HepG2 (cell line): ENCODE measurements around the gene BICRA. TPM values are rescaled to one million over a fixed set of nuclear protein-coding genes. Genes with fewer than 3 reads are reported as not detected.
A peak's percentile ranks its signal among the peaks of the same experiment; 100 is the strongest.

Experiments
- FOXK2 ChIP-seq: fragments of 450-650 bp; IDR thresholded peaks from 2 replicates; pipeline ENCODE4 v1.6.1; 2016
- HOXA9 ChIP-seq: sonication (generic); formaldehyde crosslinking; IDR thresholded peaks from 2 replicates; pipeline ENCODE4 v1.8.1; 2022; ENCODE audit warnings: missing genetic modification reagents, mild to moderate bottlenecking, moderate library complexity, borderline replicate concordance
- IKZF4 ChIP-seq: sonication (generic); formaldehyde crosslinking; IDR thresholded peaks from 2 replicates; pipeline ENCODE4 v1.5.1; 2020; ENCODE audit warnings: borderline replicate concordance, mild to moderate bottlenecking, low read depth, missing genetic modification reagents; ENCODE audit errors: not compliant biosample characterization
- KDM5B ChIP-seq: sonication (generic); formaldehyde crosslinking; IDR thresholded peaks from 2 replicates; pipeline ENCODE4 v1.4.0; 2020; ENCODE audit warnings: missing genetic modification reagents, mild to moderate bottlenecking, borderline replicate concordance
- MZF1 ChIP-seq: sonication (generic); formaldehyde crosslinking; IDR thresholded peaks from 2 replicates; pipeline ENCODE4 v1.8.1; 2023; ENCODE audit warnings: mild to moderate bottlenecking, missing genetic modification reagents, borderline replicate concordance
- NFE2L1 ChIP-seq: sonication (generic); formaldehyde crosslinking; IDR thresholded peaks from 2 replicates; pipeline ENCODE4 v1.4.0; 2020; ENCODE audit warnings: missing genetic modification reagents, mild to moderate bottlenecking, borderline replicate concordance
- NFYC ChIP-seq: IDR thresholded peaks from 2 replicates; pipeline ENCODE4 v1.6.1; 2016; ENCODE audit warnings: missing genetic modification reagents, missing compliant biosample characterization
- NR2F6 ChIP-seq, 2 experiments: IDR thresholded peaks; 2 replicates each; pipeline ENCODE4 v1.6.1; 2016; ENCODE audit warnings: antibody characterized with exemption in 1 of 2, mild to moderate bottlenecking in 1 of 2
- ONECUT2 ChIP-seq: sonication (generic); formaldehyde crosslinking; IDR thresholded peaks from 2 replicates; pipeline ENCODE4 v1.4.0; 2020; ENCODE audit warnings: missing genetic modification reagents
- RCOR2 ChIP-seq: IDR thresholded peaks from 2 replicates; pipeline ENCODE4 v1.6.1; 2016; ENCODE audit warnings: missing biosample characterization, missing genetic modification reagents
- REPIN1 ChIP-seq: sonication (generic); formaldehyde crosslinking; IDR thresholded peaks from 2 replicates; pipeline ENCODE4 v1.8.0; 2022; ENCODE audit warnings: missing genetic modification reagents, low read depth, mild to moderate bottlenecking, borderline replicate concordance
- THAP11 ChIP-seq: IDR thresholded peaks from 2 replicates; pipeline ENCODE4 v1.6.1; 2016; ENCODE audit warnings: missing biosample characterization, missing genetic modification reagents
- TP53 ChIP-seq: sonication (generic); formaldehyde crosslinking; conservative IDR thresholded peaks from 2 replicates; pipeline ENCODE4 v1.4.0; 2020; ENCODE audit warnings: missing genetic modification reagents
- ZNF251 ChIP-seq: sonication (generic); formaldehyde crosslinking; IDR thresholded peaks from 2 replicates; pipeline ENCODE4 v1.9.0; 2021; ENCODE audit warnings: mild to moderate bottlenecking, missing genetic modification reagents
- ZNF672 ChIP-seq: sonication (generic); formaldehyde crosslinking; IDR thresholded peaks from 2 replicates; pipeline ENCODE4 v1.8.1; 2022; ENCODE audit warnings: missing genetic modification reagents
- ZSCAN9 ChIP-seq: IDR thresholded peaks from 2 replicates; pipeline ENCODE4 v1.6.1; 2016; ENCODE audit warnings: borderline replicate concordance
- polyA plus RNA-seq, 8 experiments: library from polyadenylated mRNA; depleted of rRNA in 3 of 8; stranded (reverse) in 7 of 8; unstranded in 1 of 8; fragments of >200 nt; fragmentation: Illumina TruSeq in 4 of 8; extraction: Trizol in 4 of 8; gene quantifications; 2 replicates each; pipeline versions ENCODE4 v1.2.1 to v1.2.3, GENCODE V29; 2011 to 2016; ENCODE audit warnings: low read depth in 4 of 8, missing spikeins in 1 of 8, mixed read lengths in 1 of 8; ENCODE audit not compliant: insufficient read depth in 1 of 8
- total RNA-seq, 5 experiments: library from RNA; depleted of rRNA; stranded (reverse); fragments of >200 nt; fragmentation: Illumina TruSeq; extraction: Trizol; gene quantifications; 2 replicates each; pipeline ENCODE4 v1.2.3, GENCODE V29; 2016; ENCODE audit warnings: low read depth in 1 of 5
- TF ChIP-seq, protein P1 (sequence below): sonication (generic); formaldehyde crosslinking; conservative IDR thresholded peaks from 2 replicates; pipeline ENCODE4 v1.8.0; 2022; ENCODE audit warnings: missing genetic modification reagents
- TF ChIP-seq, protein P2 (sequence below): sonication (generic); formaldehyde crosslinking; IDR thresholded peaks from 2 replicates; pipeline ENCODE4 v1.4.0; 2020; ENCODE audit warnings: missing genetic modification reagents, borderline replicate concordance
- TF ChIP-seq, protein P3 (sequence below): sonication (generic); formaldehyde crosslinking; IDR thresholded peaks from 2 replicates; pipeline ENCODE4 v1.9.0; 2022; ENCODE audit warnings: missing genetic modification reagents, mild to moderate bottlenecking, borderline replicate concordance
- TF ChIP-seq, protein P4 (sequence below): sonication (generic); formaldehyde crosslinking; conservative IDR thresholded peaks from 2 replicates; pipeline ENCODE4 v1.4.0; 2020; ENCODE audit warnings: missing genetic modification reagents
- TF ChIP-seq, protein P5 (sequence below): fragments of 450-650 bp; IDR thresholded peaks from 2 replicates; pipeline ENCODE4 v1.6.1; 2016

The BICRA gene
- total and polyA plus RNA-seq, 2 of the 13 experiments (the other 11 are each of a cell fraction or from before 2014, with no cell fraction given): 0.55 to 0.71 TPM

DNA sequence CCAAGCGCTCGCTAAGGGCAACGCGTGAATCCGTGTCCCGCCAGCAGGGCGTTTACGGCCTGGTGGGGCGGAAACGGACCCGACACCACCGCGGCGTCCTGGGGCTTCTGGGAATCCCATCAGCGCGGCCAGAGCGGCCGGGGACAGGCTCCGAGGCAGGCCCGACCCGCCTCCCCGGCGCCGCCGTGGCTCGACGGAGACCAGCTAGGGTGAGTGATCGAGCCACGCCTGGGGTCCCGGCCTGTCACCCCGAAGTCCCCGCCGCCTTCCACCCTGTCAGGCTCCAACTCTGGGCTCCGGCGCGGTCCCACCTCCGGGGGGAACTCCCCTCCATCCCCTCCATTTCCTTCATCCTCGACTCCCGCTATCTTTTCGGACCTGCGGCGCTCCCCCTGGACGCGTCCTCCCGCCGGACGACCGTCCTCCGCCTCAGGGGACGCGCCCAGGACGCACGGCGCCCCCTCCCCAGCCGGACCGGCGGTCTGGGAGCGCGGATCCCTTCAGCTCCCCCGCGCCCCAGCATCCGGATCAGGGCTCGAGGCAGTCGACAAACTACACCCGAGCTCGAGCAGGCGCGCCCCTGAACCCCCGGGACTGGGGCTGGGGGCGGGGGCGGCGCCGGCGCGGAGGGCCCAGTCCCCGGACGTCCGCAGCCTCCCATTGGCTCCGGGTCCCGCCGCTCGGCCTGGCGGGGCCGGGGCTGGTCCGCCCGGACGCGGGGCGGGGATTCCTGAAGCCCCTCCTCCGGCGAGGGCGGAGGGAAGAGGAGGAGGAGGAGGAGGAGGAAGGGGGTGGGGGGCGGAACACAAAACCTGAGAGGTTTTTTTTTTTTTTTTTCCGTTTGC, 638 bp upstream of the BICRA start (continued):
- TF ChIP-seq, protein P1, sequence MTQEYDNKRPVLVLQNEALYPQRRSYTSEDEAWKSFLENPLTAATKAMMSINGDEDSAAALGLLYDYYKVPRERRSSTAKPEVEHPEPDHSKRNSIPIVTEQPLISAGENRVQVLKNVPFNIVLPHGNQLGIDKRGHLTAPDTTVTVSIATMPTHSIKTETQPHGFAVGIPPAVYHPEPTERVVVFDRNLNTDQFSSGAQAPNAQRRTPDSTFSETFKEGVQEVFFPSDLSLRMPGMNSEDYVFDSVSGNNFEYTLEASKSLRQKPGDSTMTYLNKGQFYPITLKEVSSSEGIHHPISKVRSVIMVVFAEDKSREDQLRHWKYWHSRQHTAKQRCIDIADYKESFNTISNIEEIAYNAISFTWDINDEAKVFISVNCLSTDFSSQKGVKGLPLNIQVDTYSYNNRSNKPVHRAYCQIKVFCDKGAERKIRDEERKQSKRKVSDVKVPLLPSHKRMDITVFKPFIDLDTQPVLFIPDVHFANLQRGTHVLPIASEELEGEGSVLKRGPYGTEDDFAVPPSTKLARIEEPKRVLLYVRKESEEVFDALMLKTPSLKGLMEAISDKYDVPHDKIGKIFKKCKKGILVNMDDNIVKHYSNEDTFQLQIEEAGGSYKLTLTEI (CRISPR knock-in tag): no peak
- TF ChIP-seq MZF1 (CRISPR knock-in tag) (no peak), ZNF251 (no peak), HOXA9 (CRISPR knock-in tag) (no peak), ZSCAN9 (CRISPR knock-in tag) (no peak; the same call in 1 of the 2 replicates), IKZF4 (no peak), THAP11 (CRISPR knock-in tag) (no peak; the same call in 1 of the 2 replicates), ONECUT2 (no peak), FOXK2 (no peak), TP53 (CRISPR knock-in tag) (no peak), KDM5B (CRISPR knock-in tag) (peak; percentile 43; the same call in 1 of the 2 replicates), NR2F6 (IDR thresholded peaks at IDR 0.05) (no peak), NR2F6 (CRISPR knock-in tag; IDR thresholded peaks at IDR 0.05) (no peak), NFE2L1 (CRISPR knock-in tag) (no peak), NFYC (CRISPR knock-in tag) (peak; percentile 79), RCOR2 (CRISPR knock-in tag) (no peak), ZNF672 (CRISPR knock-in tag) (no peak), REPIN1 (CRISPR knock-in tag) (no peak)
- TF ChIP-seq, protein P2, sequence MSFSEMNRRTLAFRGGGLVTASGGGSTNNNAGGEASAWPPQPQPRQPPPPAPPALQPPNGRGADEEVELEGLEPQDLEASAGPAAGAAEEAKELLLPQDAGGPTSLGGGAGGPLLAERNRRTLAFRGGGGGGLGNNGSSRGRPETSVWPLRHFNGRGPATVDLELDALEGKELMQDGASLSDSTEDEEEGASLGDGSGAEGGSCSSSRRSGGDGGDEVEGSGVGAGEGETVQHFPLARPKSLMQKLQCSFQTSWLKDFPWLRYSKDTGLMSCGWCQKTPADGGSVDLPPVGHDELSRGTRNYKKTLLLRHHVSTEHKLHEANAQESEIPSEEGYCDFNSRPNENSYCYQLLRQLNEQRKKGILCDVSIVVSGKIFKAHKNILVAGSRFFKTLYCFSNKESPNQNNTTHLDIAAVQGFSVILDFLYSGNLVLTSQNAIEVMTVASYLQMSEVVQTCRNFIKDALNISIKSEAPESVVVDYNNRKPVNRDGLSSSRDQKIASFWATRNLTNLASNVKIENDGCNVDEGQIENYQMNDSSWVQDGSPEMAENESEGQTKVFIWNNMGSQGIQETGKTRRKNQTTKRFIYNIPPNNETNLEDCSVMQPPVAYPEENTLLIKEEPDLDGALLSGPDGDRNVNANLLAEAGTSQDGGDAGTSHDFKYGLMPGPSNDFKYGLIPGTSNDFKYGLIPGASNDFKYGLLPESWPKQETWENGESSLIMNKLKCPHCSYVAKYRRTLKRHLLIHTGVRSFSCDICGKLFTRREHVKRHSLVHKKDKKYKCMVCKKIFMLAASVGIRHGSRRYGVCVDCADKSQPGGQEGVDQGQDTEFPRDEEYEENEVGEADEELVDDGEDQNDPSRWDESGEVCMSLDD (CRISPR knock-in tag): peak; percentile 96
- TF ChIP-seq, protein P3, sequence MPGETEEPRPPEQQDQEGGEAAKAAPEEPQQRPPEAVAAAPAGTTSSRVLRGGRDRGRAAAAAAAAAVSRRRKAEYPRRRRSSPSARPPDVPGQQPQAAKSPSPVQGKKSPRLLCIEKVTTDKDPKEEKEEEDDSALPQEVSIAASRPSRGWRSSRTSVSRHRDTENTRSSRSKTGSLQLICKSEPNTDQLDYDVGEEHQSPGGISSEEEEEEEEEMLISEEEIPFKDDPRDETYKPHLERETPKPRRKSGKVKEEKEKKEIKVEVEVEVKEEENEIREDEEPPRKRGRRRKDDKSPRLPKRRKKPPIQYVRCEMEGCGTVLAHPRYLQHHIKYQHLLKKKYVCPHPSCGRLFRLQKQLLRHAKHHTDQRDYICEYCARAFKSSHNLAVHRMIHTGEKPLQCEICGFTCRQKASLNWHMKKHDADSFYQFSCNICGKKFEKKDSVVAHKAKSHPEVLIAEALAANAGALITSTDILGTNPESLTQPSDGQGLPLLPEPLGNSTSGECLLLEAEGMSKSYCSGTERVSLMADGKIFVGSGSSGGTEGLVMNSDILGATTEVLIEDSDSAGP (CRISPR knock-in tag): peak; percentile 67; the same call in 1 of the 2 replicates
- TF ChIP-seq, protein P4, sequence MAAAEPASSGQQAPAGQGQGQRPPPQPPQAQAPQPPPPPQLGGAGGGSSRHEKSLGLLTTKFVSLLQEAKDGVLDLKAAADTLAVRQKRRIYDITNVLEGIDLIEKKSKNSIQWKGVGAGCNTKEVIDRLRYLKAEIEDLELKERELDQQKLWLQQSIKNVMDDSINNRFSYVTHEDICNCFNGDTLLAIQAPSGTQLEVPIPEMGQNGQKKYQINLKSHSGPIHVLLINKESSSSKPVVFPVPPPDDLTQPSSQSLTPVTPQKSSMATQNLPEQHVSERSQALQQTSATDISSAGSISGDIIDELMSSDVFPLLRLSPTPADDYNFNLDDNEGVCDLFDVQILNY (CRISPR knock-in tag): no peak
- TF ChIP-seq, protein P5, sequence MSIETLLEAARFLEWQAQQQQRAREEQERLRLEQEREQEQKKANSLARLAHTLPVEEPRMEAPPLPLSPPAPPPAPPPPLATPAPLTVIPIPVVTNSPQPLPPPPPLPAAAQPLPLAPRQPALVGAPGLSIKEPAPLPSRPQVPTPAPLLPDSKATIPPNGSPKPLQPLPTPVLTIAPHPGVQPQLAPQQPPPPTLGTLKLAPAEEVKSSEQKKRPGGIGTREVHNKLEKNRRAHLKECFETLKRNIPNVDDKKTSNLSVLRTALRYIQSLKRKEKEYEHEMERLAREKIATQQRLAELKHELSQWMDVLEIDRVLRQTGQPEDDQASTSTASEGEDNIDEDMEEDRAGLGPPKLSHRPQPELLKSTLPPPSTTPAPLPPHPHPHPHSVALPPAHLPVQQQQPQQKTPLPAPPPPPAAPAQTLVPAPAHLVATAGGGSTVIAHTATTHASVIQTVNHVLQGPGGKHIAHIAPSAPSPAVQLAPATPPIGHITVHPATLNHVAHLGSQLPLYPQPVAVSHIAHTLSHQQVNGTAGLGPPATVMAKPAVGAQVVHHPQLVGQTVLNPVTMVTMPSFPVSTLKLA: no peak
